Esophagus squamous epithelium (tissue), 5 donors: Measurements from ENCODE around the gene ESRRB. TPM values are rescaled to one million over a fixed set of nuclear protein-coding genes. Genes with fewer than 3 reads are reported as not detected.

ENCODE experiments used
- DNase-seq: peaks from one replicate; lab custom pipeline; 2025; lab: John Stamatoyannopoulos, UW
- H3K27ac ChIP-seq, 4 donors: fragments of 200-600 bp; sonication (generic); one replicate each; pipeline ENCODE4 v1.5.1; 2016 to 2019; ENCODE audit warnings: mild to moderate bottlenecking in 1 of 4
- H3K27me3 ChIP-seq, 4 donors: fragments of 200-600 bp; sonication (generic); 1 replicate in 3 of 4; 2 replicates in 1 of 4; pipeline versions ENCODE4 v1.5.1 to v1.6.0; 2017 to 2021; ENCODE audit warnings: antibody characterized with exemption in 1 of 4
- H3K36me3 ChIP-seq, 3 donors: fragments of 200-600 bp; sonication (generic); one replicate each; pipeline ENCODE4 v1.5.1; 2016 to 2019
- H3K4me1 ChIP-seq, 3 donors: fragments of 200-600 bp; sonication (generic); one replicate each; pipeline ENCODE4 v1.5.1; 2017 to 2019
- H3K4me3 ChIP-seq, 4 donors: fragments of 200-600 bp; sonication (generic); 1 replicate in 3 of 4; 2 replicates in 1 of 4; pipeline ENCODE4 v1.5.1; 2016 to 2019; ENCODE audit warnings: mild to moderate bottlenecking in 2 of 4, moderate library complexity in 1 of 4
- H3K9me3 ChIP-seq, 3 donors: fragments of 200-600 bp; sonication (generic); one replicate each; pipeline ENCODE4 v1.5.1; 2016 to 2019
- CTCF ChIP-seq, 6 experiments: fragments of 450-650 bp in 4 of 6; fragments of 200-600 bp in 2 of 6; sonication (generic) in 2 of 6; IDR thresholded peaks; one replicate each; pipeline ENCODE4 v1.5.1; 2016 to 2019; ENCODE audit warnings: antibody characterized with exemption in 6 of 6, mild to moderate bottlenecking in 4 of 6, moderate library complexity in 4 of 6
- POLR2A ChIP-seq, 4 donors: fragments of 450-650 bp; IDR thresholded peaks; one replicate each; pipeline ENCODE4 v1.6.1; 2017; ENCODE audit warnings: antibody characterized with exemption in 4 of 4, mild to moderate bottlenecking in 4 of 4, moderate library complexity in 3 of 4
- WGBS, 2 donors: methylation state at CpG; one replicate each; pipeline ENCODE4 v1.1.5; 2018; 5-methylcytosine and 5-hydroxymethylcytosine counted together
- intact Hi-C: fragments of 100-400 bp; cut with DNase I; formaldehyde crosslinking; loops from one replicate; pipeline ENCODE4 v1.15.0; 2022
- total RNA-seq, 4 donors: library from RNA; depleted of rRNA; stranded (reverse); fragments of >200 nt; gene quantifications; one replicate each; pipeline ENCODE4 v1.1.0, GENCODE V29; 2016
- donor health status: DM: yes; HTN: yes; CAD: no.

ESRRB gene
- total RNA-seq, 4 donors from 2014 or later: not detected

- no peaks in the 10 kb centered on the region for H3K36me3 ChIP-seq
- H3K27ac ChIP-seq: no peak overlapping the region
- peaks cover 6 to 97% (median 17%) of the 10 kb centered on the region in 4 donors for H3K27me3 ChIP-seq
- TF ChIP-seq CTCF (IDR thresholded peaks at IDR 0.05) (no peak), POLR2A (IDR thresholded peaks at IDR 0.05) (no peak)
- no peaks in the 10 kb centered on the region for H3K9me3 ChIP-seq
- peaks cover 17 to 20% (median 17%) of the 10 kb centered on the region in 3 donors for H3K4me1 ChIP-seq
- no peak for DNase-seq
- WGBS, 2 donors: 15 to 17% methylated on average over 5 to 6 of the region's 7 CpGs
- intact Hi-C loops: no loop called here
- no peak overlapping the region for H3K4me3 ChIP-seq
These were observed 453 bp upstream of the ESRRB start for GRCh38 chr14:76375484-76375883.

- Histone ChIP-seq H3K36me3 (no peaks in the 10 kb centered on the region), H3K27ac (no peak overlapping the region), H3K9me3 (no peaks in the 10 kb centered on the region), H3K4me1 (peaks cover 17 to 20% (median 17%) of the 10 kb centered on the region in 3 donors), H3K27me3 (peaks cover 6 to 99% (median 17%) of the 10 kb centered on the region in 4 donors), H3K4me3 (peak overlapping the region in 3 of 4 donors; percentile 1 to 52 (median 26))
- 2 to 4% methylated on average over 11 to 14 of the region's 16 CpGs for WGBS, 2 donors
- intact Hi-C loops: no loop called here
- no peak for DNase-seq
- TF ChIP-seq CTCF (IDR thresholded peaks at IDR 0.05) (no peak), POLR2A (IDR thresholded peaks at IDR 0.05) (no peak)
These were observed 506 bp downstream of the ESRRB start for GRCh38 chr14:76376409-76376877.

- WGBS, 2 donors: 4% methylated on average over 27 to 59 of the region's 80 CpGs
- intact Hi-C loops: no loop called here
- H3K4me1 ChIP-seq: peaks cover 17 to 20% (median 17%) of the 10 kb centered on the region in 3 donors
- no peaks in the 10 kb centered on the region for H3K9me3 ChIP-seq
- peak overlapping the region in 3 of 4 donors; percentile 1 to 52 (median 26) for H3K4me3 ChIP-seq
- H3K36me3 ChIP-seq: no peaks in the 10 kb centered on the region
- H3K27me3 ChIP-seq: peaks cover 6 to 99% (median 17%) of the 10 kb centered on the region in 4 donors
- no peak for DNase-seq
- TF ChIP-seq POLR2A (IDR thresholded peaks at IDR 0.05) (no peak), CTCF (IDR thresholded peaks at IDR 0.05) (no peak)
- no peak overlapping the region for H3K27ac ChIP-seq
These were observed 1.2 kb downstream of the ESRRB start for GRCh38 chr14:76376878-76377734.

- no peak overlapping the region for H3K27ac ChIP-seq
- H3K36me3 ChIP-seq: no peaks in the 10 kb centered on the region
- no peak for DNase-seq
- H3K9me3 ChIP-seq: no peaks in the 10 kb centered on the region
- peaks cover 17 to 20% (median 17%) of the 10 kb centered on the region in 3 donors for H3K4me1 ChIP-seq
- WGBS, 2 donors: 20 to 29% methylated on average over 4 to 5 of the region's 5 CpGs
- H3K4me3 ChIP-seq: peak overlapping the region in 1 of 4 donors; percentile 26
- TF ChIP-seq CTCF (IDR thresholded peaks at IDR 0.05) (no peak), POLR2A (IDR thresholded peaks at IDR 0.05) (no peak)
- intact Hi-C loops: no loop called here
- H3K27me3 ChIP-seq: peaks cover 6 to 99% (median 18%) of the 10 kb centered on the region in 4 donors
These were observed 1.8 kb downstream of the ESRRB start for GRCh38 chr14:76377735-76378074.

- H3K4me1 ChIP-seq: peaks cover 16 to 19% (median 17%) of the 10 kb centered on the region in 3 donors
- no peaks in the 10 kb centered on the region for H3K9me3 ChIP-seq
- intact Hi-C loops: loop anchor here (10.0 kb wide), 1 partner anchor 326 kb away; no protein-coding TSS in a partner anchor
- DNase-seq: no peak
- no peak overlapping the region for H3K4me3 ChIP-seq
- H3K36me3 ChIP-seq: no peaks in the 10 kb centered on the region
- no peak for TF ChIP-seq CTCF (IDR thresholded peaks at IDR 0.05)
- no peak for TF ChIP-seq POLR2A (IDR thresholded peaks at IDR 0.05)
- H3K27me3 ChIP-seq: peaks cover 6 to 100% (median 18%) of the 10 kb centered on the region in 4 donors
- 20 to 50% methylated on average over 1 to 6 of the region's 7 CpGs for WGBS, 2 donors
- H3K27ac ChIP-seq: no peak overlapping the region
These were observed 5.1 kb downstream of the ESRRB start for GRCh38 chr14:76380991-76381390.
